Neural cell (in vitro differentiated cells): ENCODE measurements around the gene ABT1. TPM values are rescaled to one million over a fixed set of nuclear protein-coding genes. Genes with fewer than 3 reads are reported as not detected.
A peak's percentile ranks its signal among the peaks of the same experiment; 100 is the strongest.

Experiments
- H2AFZ ChIP-seq: fragments of 200-600, 300-800 bp; sonication (generic), shearing (Covaris generic); 2 replicates; pipeline ENCODE4 v1.6.0; 2014; ENCODE audit warnings: low read depth, mild to moderate bottlenecking, antibody characterized with exemption, low read length, moderate library complexity
- H3F3A ChIP-seq: fragments of 200-600 bp; shearing (Covaris generic); 2 replicates; pipeline ENCODE4 v1.6.1; 2016; ENCODE audit warnings: mild to moderate bottlenecking, moderate library complexity, mixed read lengths, antibody characterized with exemption, low read length; ENCODE audit not compliant: insufficient read depth, poor library complexity, severe bottlenecking
- H3K27ac ChIP-seq: fragments of 200-600, 300-800 bp; sonication (generic), shearing (Covaris generic); 2 replicates; pipeline ENCODE4 v1.5.1; 2014; ENCODE audit warnings: mild to moderate bottlenecking, low read length, moderate library complexity
- H3K27me3 ChIP-seq: fragments of 300-800, 200-600 bp; sonication (generic), shearing (Covaris generic); 2 replicates; pipeline ENCODE4 v1.6.0; 2014; ENCODE audit warnings: mild to moderate bottlenecking, low read depth, low read length, moderate library complexity; ENCODE audit not compliant: insufficient read depth
- H3K36me3 ChIP-seq: fragments of 300-800, 200-600 bp; sonication (generic), shearing (Covaris generic); 2 replicates; pipeline ENCODE4 v1.5.1; 2014; ENCODE audit warnings: mild to moderate bottlenecking, antibody characterized with exemption, low read length, moderate library complexity; ENCODE audit not compliant: insufficient read depth
- H3K4me2 ChIP-seq: fragments of 300-800, 200-600 bp; sonication (generic), shearing (Covaris generic); 2 replicates; pipeline ENCODE4 v1.6.0; 2014; ENCODE audit warnings: mild to moderate bottlenecking, low read length
- H3K4me3 ChIP-seq: fragments of 300-800, 200-600 bp; sonication (generic), shearing (Covaris generic); 2 replicates; pipeline ENCODE4 v1.5.1; 2014; ENCODE audit warnings: mild to moderate bottlenecking, low read length, moderate library complexity
- H3K79me2 ChIP-seq: fragments of 200-600 bp; shearing (Covaris generic); replicated peaks from 2 replicates; pipeline ENCODE4 v1.6.0; 2014; ENCODE audit warnings: mild to moderate bottlenecking, low read length, moderate library complexity; ENCODE audit not compliant: insufficient read depth
- H3K9ac ChIP-seq: fragments of 300-800, 200-600 bp; sonication (generic), shearing (Covaris generic); 2 replicates; pipeline ENCODE4 v1.6.1; 2016; ENCODE audit warnings: mild to moderate bottlenecking, low read length, mixed read lengths
- H3K9me2 ChIP-seq: fragments of 200-600 bp; shearing (Covaris generic); 2 replicates; pipeline ENCODE4 v1.6.1; 2016; ENCODE audit warnings: mild to moderate bottlenecking, low read length, mixed read lengths; ENCODE audit not compliant: insufficient read depth
- H3K9me3 ChIP-seq: fragments of 200-600, 300-800 bp; sonication (generic), shearing (Covaris generic); 2 replicates; pipeline ENCODE4 v1.6.1; 2016; ENCODE audit warnings: mild to moderate bottlenecking, mixed run types, low read length, moderate library complexity, mixed read lengths
- H4K20me1 ChIP-seq: fragments of 200-600 bp; shearing (Covaris generic); 2 replicates; pipeline ENCODE4 v1.6.1; 2016; ENCODE audit warnings: mild to moderate bottlenecking, mixed run types; ENCODE audit not compliant: insufficient read depth
- EP300 ChIP-seq: fragments of 450-650 bp; conservative IDR thresholded peaks from 2 replicates; pipeline ENCODE4 v1.6.1; 2014; ENCODE audit warnings: antibody characterized with exemption, mild to moderate bottlenecking, moderate library complexity; ENCODE audit not compliant: poor library complexity, severe bottlenecking
- EZH2 ChIP-seq: fragments of 200-600, 300-800 bp; shearing (Covaris generic), sonication (generic); IDR thresholded peaks from 2 replicates; pipeline ENCODE4 v1.6.1; 2014; ENCODE audit warnings: antibody characterized with exemption, low read length, borderline replicate concordance, mild to moderate bottlenecking; ENCODE audit not compliant: insufficient read depth, poor library complexity, severe bottlenecking
- MXI1 ChIP-seq: fragments of 450-650 bp; conservative IDR thresholded peaks from 2 replicates; pipeline ENCODE4 v1.6.1; 2014; ENCODE audit warnings: antibody characterized with exemption, mild to moderate bottlenecking; ENCODE audit not compliant: poor library complexity, severe bottlenecking
- POLR2AphosphoS5 ChIP-seq: IDR thresholded peaks from 2 replicates; pipeline ENCODE4 v1.6.1; 2012
- RAD21 ChIP-seq: fragments of 450-650 bp; conservative IDR thresholded peaks from 2 replicates; pipeline ENCODE4 v1.6.1; 2014; ENCODE audit warnings: antibody characterized with exemption, mild to moderate bottlenecking, moderate library complexity
- SMC3 ChIP-seq: fragments of 450-650 bp; conservative IDR thresholded peaks from 2 replicates; pipeline ENCODE4 v1.6.1; 2014; ENCODE audit warnings: antibody characterized with exemption, mild to moderate bottlenecking, moderate library complexity; ENCODE audit not compliant: poor library complexity
- TAF1 ChIP-seq: IDR thresholded peaks from 2 replicates; pipeline ENCODE4 v1.6.1; 2012; ENCODE audit warnings: low read depth
- polyA plus RNA-seq: library from polyadenylated mRNA; depleted of rRNA; stranded (reverse); fragments of >200 nt; gene quantifications from 2 replicates; pipeline ENCODE4 v1.2.3, GENCODE V29; 2014
- TF ChIP-seq, protein P1 (sequence below): IDR thresholded peaks from 2 replicates; pipeline ENCODE4 v1.6.1; 2012; ENCODE audit warnings: borderline replicate concordance
- TF ChIP-seq, protein P2 (sequence below): fragments of 450-650 bp; IDR thresholded peaks from 2 replicates; pipeline ENCODE4 v1.5.1; 2014; ENCODE audit warnings: antibody characterized with exemption, mild to moderate bottlenecking, moderate library complexity; ENCODE audit not compliant: poor library complexity, severe bottlenecking

The ABT1 gene
- polyA plus RNA-seq, 1 donor from 2014 or later = 26.1 TPM

DNA sequence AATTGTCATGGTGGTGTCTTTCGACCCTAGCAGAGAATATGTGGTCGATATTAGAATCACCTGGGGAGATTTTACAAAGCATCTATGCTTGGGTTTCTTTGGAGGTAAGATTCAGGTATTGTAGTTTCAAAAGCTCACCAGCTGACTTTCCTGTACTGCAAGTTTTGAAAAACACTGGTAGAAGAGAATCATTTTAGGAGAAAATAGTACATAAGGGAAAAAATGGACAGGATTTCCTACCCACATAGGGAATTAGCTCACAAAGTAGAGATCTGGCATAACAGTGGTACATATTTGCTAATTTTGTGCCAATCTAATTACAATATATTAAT is 27.4 kb upstream of the ABT1 start:
- TF ChIP-seq MXI1 (no peak), TAF1 (no peak), SMC3 (no peak)
- Histone ChIP-seq H3K4me2 (no peak overlapping the region), H3F3A (peaks cover 6% of the 10 kb centered on the region), H3K9ac (no peak overlapping the region), H3K9me3 (no peaks in the 10 kb centered on the region), H4K20me1 (no peaks in the 10 kb centered on the region), H3K27me3 (peaks cover under 1% of the 10 kb centered on the region), H3K9me2 (no peaks in the 10 kb centered on the region), H2AFZ (no peak overlapping the region), H3K27ac (no peak overlapping the region), H3K79me2 (no peaks in the 10 kb centered on the region), H3K36me3 (no peaks in the 10 kb centered on the region), H3K4me3 (peak overlapping the region; percentile 83)

DNA sequence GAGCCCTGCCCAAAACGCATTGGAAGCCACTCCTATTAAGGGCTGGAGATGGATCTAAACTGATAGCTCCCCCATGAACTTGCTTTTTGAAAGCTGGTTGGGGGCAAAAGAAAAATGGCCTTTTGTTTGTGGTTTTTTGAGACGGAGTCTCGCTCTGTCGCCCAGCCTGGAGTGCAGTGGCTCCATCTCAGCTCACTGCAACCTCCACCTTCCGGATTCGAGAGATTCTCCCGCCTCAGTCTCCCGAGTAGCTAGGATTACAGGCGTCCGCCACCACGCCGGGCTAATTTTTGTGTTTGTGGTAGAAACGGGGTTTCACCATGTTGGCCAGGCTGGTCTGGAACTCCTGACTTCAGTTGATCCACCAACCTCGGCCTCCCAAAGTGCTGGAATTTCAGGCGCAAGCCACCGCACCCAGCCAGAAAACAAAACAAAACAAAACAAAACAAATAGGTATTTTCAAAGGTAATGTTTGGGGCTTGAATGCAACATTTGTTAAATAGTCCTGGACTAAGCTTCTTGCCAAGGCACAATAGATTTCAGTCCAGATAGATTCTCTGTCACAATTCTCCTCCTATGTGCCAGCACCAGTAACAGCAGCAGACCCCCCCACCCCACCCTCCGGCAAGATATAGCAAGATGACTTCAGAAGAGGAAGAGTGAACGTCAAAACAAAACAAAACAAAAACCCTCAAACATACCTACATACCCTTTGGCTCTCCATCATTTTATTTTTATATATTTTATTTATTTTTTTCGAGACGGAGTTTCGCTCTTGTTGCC is 26.5 kb upstream of the ABT1 start:
- no peak for TF ChIP-seq EP300
- no peak for TF ChIP-seq MXI1
- TF ChIP-seq, protein P1, sequence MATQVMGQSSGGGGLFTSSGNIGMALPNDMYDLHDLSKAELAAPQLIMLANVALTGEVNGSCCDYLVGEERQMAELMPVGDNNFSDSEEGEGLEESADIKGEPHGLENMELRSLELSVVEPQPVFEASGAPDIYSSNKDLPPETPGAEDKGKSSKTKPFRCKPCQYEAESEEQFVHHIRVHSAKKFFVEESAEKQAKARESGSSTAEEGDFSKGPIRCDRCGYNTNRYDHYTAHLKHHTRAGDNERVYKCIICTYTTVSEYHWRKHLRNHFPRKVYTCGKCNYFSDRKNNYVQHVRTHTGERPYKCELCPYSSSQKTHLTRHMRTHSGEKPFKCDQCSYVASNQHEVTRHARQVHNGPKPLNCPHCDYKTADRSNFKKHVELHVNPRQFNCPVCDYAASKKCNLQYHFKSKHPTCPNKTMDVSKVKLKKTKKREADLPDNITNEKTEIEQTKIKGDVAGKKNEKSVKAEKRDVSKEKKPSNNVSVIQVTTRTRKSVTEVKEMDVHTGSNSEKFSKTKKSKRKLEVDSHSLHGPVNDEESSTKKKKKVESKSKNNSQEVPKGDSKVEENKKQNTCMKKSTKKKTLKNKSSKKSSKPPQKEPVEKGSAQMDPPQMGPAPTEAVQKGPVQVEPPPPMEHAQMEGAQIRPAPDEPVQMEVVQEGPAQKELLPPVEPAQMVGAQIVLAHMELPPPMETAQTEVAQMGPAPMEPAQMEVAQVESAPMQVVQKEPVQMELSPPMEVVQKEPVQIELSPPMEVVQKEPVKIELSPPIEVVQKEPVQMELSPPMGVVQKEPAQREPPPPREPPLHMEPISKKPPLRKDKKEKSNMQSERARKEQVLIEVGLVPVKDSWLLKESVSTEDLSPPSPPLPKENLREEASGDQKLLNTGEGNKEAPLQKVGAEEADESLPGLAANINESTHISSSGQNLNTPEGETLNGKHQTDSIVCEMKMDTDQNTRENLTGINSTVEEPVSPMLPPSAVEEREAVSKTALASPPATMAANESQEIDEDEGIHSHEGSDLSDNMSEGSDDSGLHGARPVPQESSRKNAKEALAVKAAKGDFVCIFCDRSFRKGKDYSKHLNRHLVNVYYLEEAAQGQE = no peak
- TF ChIP-seq SMC3 = no peak
- TF ChIP-seq POLR2AphosphoS5 = no peak
- TF ChIP-seq, protein P2, sequence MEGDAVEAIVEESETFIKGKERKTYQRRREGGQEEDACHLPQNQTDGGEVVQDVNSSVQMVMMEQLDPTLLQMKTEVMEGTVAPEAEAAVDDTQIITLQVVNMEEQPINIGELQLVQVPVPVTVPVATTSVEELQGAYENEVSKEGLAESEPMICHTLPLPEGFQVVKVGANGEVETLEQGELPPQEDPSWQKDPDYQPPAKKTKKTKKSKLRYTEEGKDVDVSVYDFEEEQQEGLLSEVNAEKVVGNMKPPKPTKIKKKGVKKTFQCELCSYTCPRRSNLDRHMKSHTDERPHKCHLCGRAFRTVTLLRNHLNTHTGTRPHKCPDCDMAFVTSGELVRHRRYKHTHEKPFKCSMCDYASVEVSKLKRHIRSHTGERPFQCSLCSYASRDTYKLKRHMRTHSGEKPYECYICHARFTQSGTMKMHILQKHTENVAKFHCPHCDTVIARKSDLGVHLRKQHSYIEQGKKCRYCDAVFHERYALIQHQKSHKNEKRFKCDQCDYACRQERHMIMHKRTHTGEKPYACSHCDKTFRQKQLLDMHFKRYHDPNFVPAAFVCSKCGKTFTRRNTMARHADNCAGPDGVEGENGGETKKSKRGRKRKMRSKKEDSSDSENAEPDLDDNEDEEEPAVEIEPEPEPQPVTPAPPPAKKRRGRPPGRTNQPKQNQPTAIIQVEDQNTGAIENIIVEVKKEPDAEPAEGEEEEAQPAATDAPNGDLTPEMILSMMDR = no peak
- no peak for TF ChIP-seq EZH2
- no peak for TF ChIP-seq RAD21
- no peak for TF ChIP-seq TAF1
- Histone ChIP-seq H3K9me3 (no peaks in the 10 kb centered on the region), H3K9ac (no peak overlapping the region), H3K9me2 (no peaks in the 10 kb centered on the region), H4K20me1 (no peaks in the 10 kb centered on the region), H3K27me3 (peaks cover 8% of the 10 kb centered on the region), H3K4me3 (no peak overlapping the region), H3K4me2 (no peak overlapping the region), H3K27ac (no peak overlapping the region), H3F3A (peaks cover 6% of the 10 kb centered on the region), H2AFZ (no peak overlapping the region), H3K36me3 (no peaks in the 10 kb centered on the region), H3K79me2 (no peaks in the 10 kb centered on the region)
